K562 (cell line): ENCODE results near the gene INTS12. TPM values are rescaled to one million over a fixed set of nuclear protein-coding genes. Genes with fewer than 3 reads are reported as not detected.

Experiments used
- ATAC-seq: fragments of 200-7000 bp; cut with Tn5 transposase; 3 replicates; pipeline ENCODE4 v1.9.1; 2020; ENCODE audit warnings: moderate library complexity
- BruUV-seq: library from RNA; stranded (reverse); fragments of 400-500 nt; replicated peaks from 2 replicates; lab custom pipeline; 2021; lab: Mats Ljungman, UMichigan
- CTCF ChIA-PET: fragments of 300-600 bp; formaldehyde crosslinking; extraction: SDS; loops from one replicate; lab custom pipeline; 2021; ENCODE audit warnings: low intra/inter-chr PET ratio; lab: Yijun Ruan, JAX
- POLR2A ChIA-PET: fragments of 300-600, 350-650 bp; sonication (Branson Sonifier 250); formaldehyde crosslinking; extraction: SDS; loops from one replicate; lab custom pipeline; 2021; ENCODE audit warnings: antibody characterized with exemption, inconsistent platforms; lab: Yijun Ruan, JAX
- DNase-seq, 4 experiments: peaks; one replicate each; pipeline versions ENCODE4 v3.0.0 to v3.0.0-alpha.2; 2011 to 2018; ENCODE audit warnings: low spot score in 3 of 4, mixed read lengths in 3 of 4; ENCODE audit errors: extremely low read depth in 1 of 4
- FAIRE-seq: peaks from 2 replicates; lab custom pipeline; 2011; peaks lifted over from hg19 to GRCh38; lab: Jason Lieb, UNC
- H2AFZ ChIP-seq: 2 replicates; pipeline ENCODE4 v1.6.0; 2011; ENCODE audit warnings: low read depth, low read length, control low read depth, inconsistent platforms
- H3K27ac ChIP-seq: fragments of 200-600 bp; 3 replicates; pipeline ENCODE4 v1.8.0; 2011; ENCODE audit warnings: low read depth, mild to moderate bottlenecking, control low read depth, inconsistent platforms, low read length, moderate library complexity, mixed read lengths; ENCODE audit errors: extremely low read depth
- H3K27me3 ChIP-seq, 2 experiments: fragments of 300-600 bp in 1 of 2; 2 replicates in 1 of 2; 3 replicates in 1 of 2; pipeline versions ENCODE4 v1.6.0 to v1.8.0; 2011; ENCODE audit warnings: inconsistent platforms in 2 of 2, low read length in 2 of 2, mild to moderate bottlenecking in 1 of 2, mixed read lengths in 1 of 2, moderate library complexity in 1 of 2; ENCODE audit not compliant: control insufficient read depth in 2 of 2, insufficient read depth in 2 of 2
- H3K36me3 ChIP-seq: fragments of 300-600 bp; 3 replicates; pipeline ENCODE4 v1.8.0; 2011; ENCODE audit warnings: mild to moderate bottlenecking, low read length, inconsistent platforms; ENCODE audit not compliant: control insufficient read depth, insufficient read depth
- H3K4me1 ChIP-seq, 2 experiments: fragments of 200-600 bp in 1 of 2; replicated peaks in 1 of 2; 2 replicates in 1 of 2; 3 replicates in 1 of 2; pipeline versions ENCODE4 v1.5.1 to v1.8.0; 2011; ENCODE audit warnings: inconsistent platforms in 2 of 2, low read length in 2 of 2, mild to moderate bottlenecking in 1 of 2, mixed read lengths in 1 of 2, moderate library complexity in 1 of 2; ENCODE audit not compliant: control insufficient read depth in 2 of 2, insufficient read depth in 2 of 2
- H3K4me2 ChIP-seq: 2 replicates; pipeline ENCODE4 v1.6.1; 2011; ENCODE audit warnings: low read length, control low read depth, inconsistent platforms, mixed read lengths; ENCODE audit not compliant: insufficient read depth
- H3K4me3 ChIP-seq: fragments of 200-600 bp; sonication (generic), shearing (Covaris generic); 2 replicates; pipeline ENCODE4 v1.5.1; 2016; ENCODE audit warnings: control low read depth, inconsistent platforms
- H3K79me2 ChIP-seq: fragments of 200-600 bp; 3 replicates; pipeline ENCODE4 v1.8.0; 2011; ENCODE audit warnings: low read length, inconsistent platforms; ENCODE audit not compliant: control insufficient read depth, insufficient read depth
- H3K9ac ChIP-seq, 2 experiments: 2 replicates each; pipeline versions ENCODE4 v1.6.0 to v1.6.1; 2011; ENCODE audit warnings: low read depth in 2 of 2, low read length in 2 of 2, control low read depth in 1 of 2, inconsistent platforms in 1 of 2, mild to moderate bottlenecking in 1 of 2, mixed read lengths in 1 of 2; ENCODE audit not compliant: insufficient read depth in 1 of 2
- H3K9me1 ChIP-seq: one replicate; pipeline ENCODE4 v1.6.0; 2011; ENCODE audit warnings: inconsistent platforms, mild to moderate bottlenecking, low read length, moderate library complexity; ENCODE audit not compliant: control insufficient read depth, insufficient read depth
- H3K9me3 ChIP-seq: replicated peaks from 2 replicates; pipeline ENCODE4 v1.5.1; 2011; ENCODE audit warnings: low read depth, low read length, inconsistent platforms; ENCODE audit not compliant: control insufficient read depth, insufficient read depth
- H4K20me1 ChIP-seq: replicated peaks from 2 replicates; pipeline ENCODE4 v1.6.1; 2011; ENCODE audit warnings: low read length, inconsistent platforms, mixed read lengths; ENCODE audit not compliant: control insufficient read depth, insufficient read depth
- ATF7 ChIP-seq: fragments of 450-650 bp; IDR thresholded peaks from 2 replicates; pipeline ENCODE4 v1.7.1; 2014; ENCODE audit warnings: mild to moderate bottlenecking, moderate library complexity
- BRF1 ChIP-seq: IDR thresholded peaks from 3 replicates; pipeline ENCODE4 v1.6.1; 2011; ENCODE audit warnings: borderline replicate concordance, mild to moderate bottlenecking; ENCODE audit not compliant: insufficient read length; ENCODE audit errors: extremely low read depth
- CGGBP1 ChIP-seq: fragments of 250-450 bp; sonication (Bioruptor Pico); IDR thresholded peaks from 2 replicates; pipeline ENCODE4 v1.9.0; 2021; ENCODE audit warnings: mild to moderate bottlenecking
- NR4A1 ChIP-seq, 2 experiments: fragments of 250-450 bp in 1 of 2; fragments of 450-650 bp in 1 of 2; sonication (Bioruptor Pico) in 1 of 2; IDR thresholded peaks; 2 replicates each; pipeline versions ENCODE4 v1.4.0 to v1.6.1; 2016 to 2020; ENCODE audit warnings: mild to moderate bottlenecking in 2 of 2, missing compliant biosample characterization in 1 of 2, missing genetic modification characterization in 1 of 2, moderate library complexity in 1 of 2
- PHB ChIP-seq: fragments of 250-450 bp; sonication (Bioruptor Pico); IDR thresholded peaks from 2 replicates; pipeline ENCODE4 v1.5.0; 2021
- RFX7 ChIP-seq: fragments of 250-450 bp; sonication (Bioruptor Pico); IDR thresholded peaks from 2 replicates; pipeline ENCODE4 v1.5.1; 2021; ENCODE audit warnings: mild to moderate bottlenecking
- RREB1 ChIP-seq: fragments of 250-450 bp; sonication (Bioruptor Pico); IDR thresholded peaks from 2 replicates; pipeline ENCODE4 v1.4.0; 2020
- SMARCA4 ChIP-seq: fragments of 450-650 bp; IDR thresholded peaks from 2 replicates; pipeline ENCODE4 v1.6.1; 2016
- SMARCA5 ChIP-seq: fragments of 450-650 bp; IDR thresholded peaks from 2 replicates; pipeline ENCODE4 v1.6.1; 2016
- TCF3 ChIP-seq: sonication (generic); formaldehyde crosslinking; IDR thresholded peaks from 2 replicates; pipeline ENCODE4 v1.4.0; 2020; ENCODE audit warnings: mild to moderate bottlenecking, missing genetic modification reagents
- ZNF197 ChIP-seq: fragments of 200-800 bp; sonication (Bioruptor generic); IDR thresholded peaks from 2 replicates; pipeline ENCODE4 v1.6.1; 2016; ENCODE audit warnings: low read depth, missing genetic modification characterization, missing compliant biosample characterization
- ZNF764 ChIP-seq: fragments of 250-450 bp; sonication (Bioruptor Pico); IDR thresholded peaks from 2 replicates; pipeline ENCODE4 v1.4.0; 2020; ENCODE audit warnings: low read depth, mild to moderate bottlenecking, moderate library complexity
- WGBS: fragments of 100-300 bp; shearing (Covaris generic); methylation state at CpG from one replicate; pipeline ENCODE4 v1.1.6; 2016; ENCODE audit warnings: low coverage, mixed read lengths; ENCODE audit not compliant: insufficient coverage; ENCODE audit errors: missing lambda C conversion rate; 5-methylcytosine and 5-hydroxymethylcytosine counted together
- in situ Hi-C: fragments of 300-500 bp; cut with MboI; formaldehyde crosslinking; loops from 4 replicates; pipeline ENCODE4 v1.15.0; 2018; ENCODE audit warnings: inconsistent platforms, mixed read lengths
- intact Hi-C: fragments of 100-400 bp; cut with micrococcal nuclease; formaldehyde crosslinking; loops from 2 replicates; pipeline ENCODE4 v1.14.2; 2022
- polyA plus RNA-seq, 8 experiments: library from polyadenylated mRNA; depleted of rRNA in 4 of 8; stranded (reverse) in 5 of 8; unstranded in 3 of 8; fragments of >200 nt; fragmentation: Nextera tagmentation in 2 of 8; fragmentation: Illumina TruSeq in 1 of 8; extraction: Ambion mirVana in 2 of 8; extraction: Trizol in 1 of 8; gene quantifications; 2 replicates each; pipeline versions ENCODE4 v1.2.1 to v1.2.3, GENCODE V29; 2011 to 2014; ENCODE audit warnings: inconsistent platforms in 1 of 8, missing spikeins in 1 of 8
- total RNA-seq, 7 experiments: library from RNA; depleted of rRNA in 6 of 7; stranded (reverse); fragments of >200 nt in 6 of 7; fragmentation: Illumina TruSeq in 2 of 7; extraction: Trizol in 2 of 7; gene quantifications; 2 replicates each; pipeline versions ENCODE4 v1.2.1 to v1.2.3, GENCODE V29; 2011 to 2021; ENCODE audit warnings: low replicate concordance in 1 of 7
- TF ChIP-seq, protein P1 (sequence below): fragments of 450-650 bp; IDR thresholded peaks from one replicate; pipeline ENCODE4 v1.6.1; 2018; ENCODE audit warnings: mild to moderate bottlenecking, moderate library complexity; ENCODE audit not compliant: partially characterized antibody
- TF ChIP-seq, protein P2 (sequence below): fragments of 450-650 bp; IDR thresholded peaks from 2 replicates; pipeline ENCODE4 v1.6.1; 2017; ENCODE audit warnings: mild to moderate bottlenecking, moderate library complexity

The INTS12 gene
- total and polyA plus RNA-seq, 9 of the 15 experiments (the other 6 are each of a cell fraction or from before 2014, with no cell fraction given), result 24.5 to 82.9 (median 41.2) TPM

DNA sequence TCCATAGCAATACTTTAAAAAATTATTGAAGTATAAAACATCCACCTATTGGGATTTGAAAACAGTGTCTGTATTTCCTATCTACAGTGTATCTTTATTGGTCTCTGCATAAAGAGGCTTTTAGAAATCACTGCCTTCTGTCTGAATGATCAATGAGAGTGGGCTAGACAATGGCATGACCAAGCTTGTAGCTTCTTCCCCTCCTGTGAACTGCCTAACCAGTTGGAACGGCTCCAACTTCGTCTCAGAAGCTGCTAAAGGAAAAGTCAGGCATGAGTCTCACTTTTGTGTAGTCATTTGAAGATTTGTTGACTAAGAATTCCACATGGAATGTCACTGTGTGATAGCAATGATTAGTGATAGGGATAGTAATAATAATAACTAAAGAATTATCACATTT, 64.2 kb downstream of the INTS12 start (continued):
- no peak for TF ChIP-seq SMARCA5
- TF ChIP-seq ZNF764, result no peak

DNA sequence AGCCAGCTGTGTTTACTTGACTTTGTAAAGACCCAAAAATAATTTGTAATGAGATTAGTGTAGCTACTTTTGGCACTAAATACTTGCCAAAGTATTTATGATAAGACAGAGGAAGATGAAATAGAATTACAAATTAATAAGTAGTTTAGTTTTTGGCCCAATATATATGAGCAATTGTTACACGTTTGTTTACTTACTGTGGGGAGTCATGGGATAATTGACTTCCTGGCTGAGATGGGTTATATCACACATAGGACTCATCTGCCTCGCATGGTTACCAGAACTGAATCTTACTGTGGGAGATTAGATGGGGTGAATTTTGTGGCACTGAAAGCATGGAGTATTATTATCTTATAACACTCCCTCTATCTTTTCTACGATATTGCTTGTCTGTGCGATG, 66.6 kb downstream of the INTS12 start:
- ATAC-seq, result no peak
- no peak overlapping the region for H3K4me2 ChIP-seq
- no peaks in the 10 kb centered on the region for H3K79me2 ChIP-seq
- in situ Hi-C loops (no loop called here), intact Hi-C loops (no loop called here)
- no peaks in the 10 kb centered on the region for H3K9me1 ChIP-seq
- WGBS, result 2% methylated on average over 4 of the region's 4 CpGs
- H3K27me3 ChIP-seq, result no peaks in the 10 kb centered on the region
- POLR2A ChIA-PET, result no interaction called here
- H3K27ac ChIP-seq, result no peak overlapping the region
- CTCF ChIA-PET, result no interaction called here
- H3K9me3 ChIP-seq, result no peaks in the 10 kb centered on the region
- DNase-seq, result no peak
- no peak overlapping the region for H3K4me3 ChIP-seq
- H3K36me3 ChIP-seq, result no peaks in the 10 kb centered on the region
- no peak overlapping the region for H2AFZ ChIP-seq
- no TSS peak for BruUV-seq
- no peak for FAIRE-seq
- H3K4me1 ChIP-seq, result no peaks in the 10 kb centered on the region
- no peaks in the 10 kb centered on the region for H4K20me1 ChIP-seq
- no peak overlapping the region for H3K9ac ChIP-seq
- TF ChIP-seq BRF1, result no peak
- TF ChIP-seq, protein P1, sequence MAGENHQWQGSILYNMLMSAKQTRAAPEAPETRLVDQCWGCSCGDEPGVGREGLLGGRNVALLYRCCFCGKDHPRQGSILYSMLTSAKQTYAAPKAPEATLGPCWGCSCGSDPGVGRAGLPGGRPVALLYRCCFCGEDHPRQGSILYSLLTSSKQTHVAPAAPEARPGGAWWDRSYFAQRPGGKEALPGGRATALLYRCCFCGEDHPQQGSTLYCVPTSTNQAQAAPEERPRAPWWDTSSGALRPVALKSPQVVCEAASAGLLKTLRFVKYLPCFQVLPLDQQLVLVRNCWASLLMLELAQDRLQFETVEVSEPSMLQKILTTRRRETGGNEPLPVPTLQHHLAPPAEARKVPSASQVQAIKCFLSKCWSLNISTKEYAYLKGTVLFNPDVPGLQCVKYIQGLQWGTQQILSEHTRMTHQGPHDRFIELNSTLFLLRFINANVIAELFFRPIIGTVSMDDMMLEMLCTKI, result no peak
- TF ChIP-seq TCF3 (CRISPR knock-in tag), result no peak
- TF ChIP-seq ZNF197, result no peak
- no peak for TF ChIP-seq RREB1
- no peak for TF ChIP-seq ATF7
- TF ChIP-seq CGGBP1 (CRISPR knock-in tag), result no peak
- TF ChIP-seq RFX7 (CRISPR knock-in tag), result no peak
- no peak for TF ChIP-seq NR4A1 (CRISPR knock-in tag; IDR thresholded peaks at IDR 0.05)
- TF ChIP-seq NR4A1 (tag; IDR thresholded peaks at IDR 0.05), result no peak
- TF ChIP-seq, protein P2, sequence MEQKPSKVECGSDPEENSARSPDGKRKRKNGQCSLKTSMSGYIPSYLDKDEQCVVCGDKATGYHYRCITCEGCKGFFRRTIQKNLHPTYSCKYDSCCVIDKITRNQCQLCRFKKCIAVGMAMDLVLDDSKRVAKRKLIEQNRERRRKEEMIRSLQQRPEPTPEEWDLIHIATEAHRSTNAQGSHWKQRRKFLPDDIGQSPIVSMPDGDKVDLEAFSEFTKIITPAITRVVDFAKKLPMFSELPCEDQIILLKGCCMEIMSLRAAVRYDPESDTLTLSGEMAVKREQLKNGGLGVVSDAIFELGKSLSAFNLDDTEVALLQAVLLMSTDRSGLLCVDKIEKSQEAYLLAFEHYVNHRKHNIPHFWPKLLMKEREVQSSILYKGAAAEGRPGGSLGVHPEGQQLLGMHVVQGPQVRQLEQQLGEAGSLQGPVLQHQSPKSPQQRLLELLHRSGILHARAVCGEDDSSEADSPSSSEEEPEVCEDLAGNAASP, result no peak
- no peak for TF ChIP-seq PHB (CRISPR knock-in tag)
- no peak for TF ChIP-seq SMARCA4
